Neuronal stem cell (in vitro differentiated cells): ENCODE results near the gene MBD3L4.
"Not testable (repeated sequence)": the region's sequence is repeated elsewhere in the genome, so short reads cannot be mapped to it uniquely, and the experiment has no call there.

ENCODE experiments used
- DNase-seq: peaks from one replicate; pipeline ENCODE4 v3.0.0-alpha.2; 2013; ENCODE audit warnings: low spot score
- H2AFZ ChIP-seq: one replicate; pipeline ENCODE4 v1.6.1; 2013; ENCODE audit warnings: mild to moderate bottlenecking, low read length, inconsistent platforms
- H2AK5ac ChIP-seq: 2 replicates; pipeline ENCODE4 v1.6.1; 2013; ENCODE audit warnings: low read depth, mild to moderate bottlenecking, inconsistent platforms, low read length, moderate library complexity, mixed read lengths
- H2BK120ac ChIP-seq: 2 replicates; pipeline ENCODE4 v1.6.1; 2013; ENCODE audit warnings: low read depth, mild to moderate bottlenecking, inconsistent platforms, low read length, moderate library complexity, mixed read lengths
- H2BK12ac ChIP-seq: one replicate; pipeline ENCODE4 v1.6.1; 2013; ENCODE audit warnings: low read length, inconsistent platforms
- H2BK15ac ChIP-seq: 2 replicates; pipeline ENCODE4 v1.6.1; 2013; ENCODE audit warnings: mild to moderate bottlenecking, low read length, inconsistent platforms, mixed read lengths
- H2BK5ac ChIP-seq: one replicate; pipeline ENCODE4 v1.6.1; 2013; ENCODE audit warnings: inconsistent platforms, mild to moderate bottlenecking, low read length, moderate library complexity
- H3K14ac ChIP-seq: one replicate; pipeline ENCODE4 v1.6.1; 2013; ENCODE audit warnings: low read length, inconsistent platforms
- H3K18ac ChIP-seq: 2 replicates; pipeline ENCODE4 v1.6.1; 2013; ENCODE audit warnings: low read length, inconsistent platforms
- H3K23ac ChIP-seq: 2 replicates; pipeline ENCODE4 v1.6.1; 2013; ENCODE audit warnings: low read depth, mild to moderate bottlenecking, mixed read lengths, low read length, inconsistent platforms; ENCODE audit not compliant: poor library complexity
- H3K27ac ChIP-seq: replicated peaks from 3 replicates; pipeline ENCODE4 v1.5.1; 2013; ENCODE audit warnings: low read length, inconsistent platforms
- H3K27me3 ChIP-seq, 3 experiments: 2 replicates each; pipeline ENCODE4 v1.6.1; 2013; ENCODE audit warnings: low read length in 3 of 3, mild to moderate bottlenecking in 2 of 3, inconsistent platforms in 1 of 3, low read depth in 1 of 3, mixed read lengths in 1 of 3, moderate library complexity in 1 of 3; ENCODE audit not compliant: control insufficient read depth in 3 of 3, insufficient read depth in 3 of 3
- H3K36me3 ChIP-seq, 2 donors: replicated peaks in 1 of 2; 2 replicates each; pipeline ENCODE4 v1.6.1; 2013; ENCODE audit warnings: low read length in 2 of 2; ENCODE audit not compliant: control insufficient read depth in 2 of 2, insufficient read depth in 2 of 2
- H3K4ac ChIP-seq: 2 replicates; pipeline ENCODE4 v1.6.1; 2013; ENCODE audit warnings: inconsistent platforms, mild to moderate bottlenecking, low read length, moderate library complexity
- H3K4me1 ChIP-seq, 2 donors: 1 replicate in 1 of 2; 2 replicates in 1 of 2; pipeline ENCODE4 v1.6.1; 2013; ENCODE audit warnings: low read length in 2 of 2, low read depth in 1 of 2; ENCODE audit not compliant: control insufficient read depth in 2 of 2, insufficient read depth in 1 of 2
- H3K4me2 ChIP-seq: one replicate; pipeline ENCODE4 v1.6.1; 2013; ENCODE audit warnings: mild to moderate bottlenecking, low read length, inconsistent platforms; ENCODE audit not compliant: insufficient read depth, poor library complexity, severe bottlenecking
- H3K4me3 ChIP-seq, 2 donors: 2 replicates each; pipeline ENCODE4 v1.5.1; 2013; ENCODE audit warnings: low read length in 2 of 2, mild to moderate bottlenecking in 2 of 2, inconsistent platforms in 1 of 2, moderate library complexity in 1 of 2
- H3K79me1 ChIP-seq: one replicate; pipeline ENCODE4 v1.6.1; 2013; ENCODE audit warnings: low read depth, mild to moderate bottlenecking, inconsistent platforms, low read length, moderate library complexity
- H3K9ac ChIP-seq: one replicate; pipeline ENCODE4 v1.6.1; 2013; ENCODE audit warnings: mild to moderate bottlenecking, low read depth, low read length, inconsistent platforms; ENCODE audit not compliant: poor library complexity
- H3K9me3 ChIP-seq, 2 donors: replicated peaks in 1 of 2; 2 replicates each; pipeline versions ENCODE3 to v1.6.1; 2013; ENCODE audit warnings: low read length in 2 of 2, mild to moderate bottlenecking in 2 of 2, inconsistent platforms in 1 of 2, low read depth in 1 of 2, mixed read lengths in 1 of 2, moderate library complexity in 1 of 2; ENCODE audit not compliant: control insufficient read depth in 2 of 2, insufficient read depth in 1 of 2
- H4K8ac ChIP-seq: one replicate; pipeline ENCODE4 v1.6.1; 2013; ENCODE audit warnings: low read depth, mild to moderate bottlenecking, inconsistent platforms, low read length, moderate library complexity
- H4K91ac ChIP-seq: one replicate; pipeline ENCODE4 v1.6.1; 2013; ENCODE audit warnings: low read length, low read depth, mild to moderate bottlenecking, inconsistent platforms; ENCODE audit not compliant: poor library complexity
- WGBS, 2 donors: extraction: QIAGEN DNeasy Blood & Tissue Kit; methylation state at CpG; one replicate each; pipeline ENCODE4 v1.1.7; 2013; ENCODE audit warnings: missing lambda C conversion rate in 2 of 2, mixed read lengths in 1 of 2; ENCODE audit not compliant: insufficient read length in 2 of 2, insufficient replicate concordance in 1 of 2; ENCODE audit errors: extremely low coverage in 2 of 2; 5-methylcytosine and 5-hydroxymethylcytosine counted together

Gene MBD3L4

GRCh38 chr19:7051421-7051820 lies 11.4 kb upstream of the MBD3L4 start:
- not testable (repeated sequence) for H3K4me2 ChIP-seq, DNase-seq, H3K79me1 ChIP-seq, H3K14ac ChIP-seq, H4K91ac ChIP-seq, H3K4me3 ChIP-seq, H3K27me3 ChIP-seq, H2AK5ac ChIP-seq, H2BK15ac ChIP-seq, H3K9ac ChIP-seq, H3K36me3 ChIP-seq, H3K4me1 ChIP-seq, H2BK12ac ChIP-seq, H3K9me3 ChIP-seq, H4K8ac ChIP-seq, H3K4ac ChIP-seq, H3K23ac ChIP-seq, H2BK5ac ChIP-seq, H3K27ac ChIP-seq, H2BK120ac ChIP-seq, H2AFZ ChIP-seq, H3K18ac ChIP-seq
- WGBS, 2 donors, result no CpG with 5 or more reads among the region's 5 CpGs

GRCh38 chr19:7049021-7049420 lies 9.0 kb upstream of the MBD3L4 start, which contains the start of gene MBD3L2:
MBD3L2 (plus strand) TSS chr19:7049321; CDS start chr19:7049374, 53 bp downstream.
- not testable (repeated sequence) for H3K4ac ChIP-seq, H3K9me3 ChIP-seq, DNase-seq, H3K27ac ChIP-seq, H3K18ac ChIP-seq, H3K4me2 ChIP-seq, H3K4me3 ChIP-seq, H3K36me3 ChIP-seq, H3K27me3 ChIP-seq, H3K23ac ChIP-seq, H2AK5ac ChIP-seq, H2AFZ ChIP-seq, H2BK120ac ChIP-seq, H2BK15ac ChIP-seq, H2BK5ac ChIP-seq, H3K14ac ChIP-seq, H3K9ac ChIP-seq, H2BK12ac ChIP-seq, H4K91ac ChIP-seq, H3K79me1 ChIP-seq, H4K8ac ChIP-seq, H3K4me1 ChIP-seq
- WGBS, 2 donors, result no CpG with 5 or more reads among the region's 7 CpGs

GRCh38 chr19:7041563-7041962 lies 1.6 kb upstream of the MBD3L4 start:
- no CpG with 5 or more reads among the region's 2 CpGs for WGBS, 2 donors
- H2BK5ac ChIP-seq, H3K27ac ChIP-seq, H3K4me2 ChIP-seq, H3K14ac ChIP-seq, H3K4ac ChIP-seq, H3K36me3 ChIP-seq, H2AK5ac ChIP-seq, H3K79me1 ChIP-seq, H2BK12ac ChIP-seq, H2BK15ac ChIP-seq, H3K4me1 ChIP-seq, H3K23ac ChIP-seq, H3K4me3 ChIP-seq, H4K91ac ChIP-seq, H3K9ac ChIP-seq, H3K9me3 ChIP-seq, H3K27me3 ChIP-seq, H3K18ac ChIP-seq, DNase-seq, H2BK120ac ChIP-seq, H2AFZ ChIP-seq, H4K8ac ChIP-seq: not testable (repeated sequence)

- not testable (repeated sequence) for H2BK120ac ChIP-seq, H3K4me1 ChIP-seq, H3K9ac ChIP-seq, H3K27ac ChIP-seq, H2BK5ac ChIP-seq, H3K4me3 ChIP-seq, H4K91ac ChIP-seq, H3K9me3 ChIP-seq, H3K79me1 ChIP-seq, DNase-seq, H2BK12ac ChIP-seq, H3K27me3 ChIP-seq, H3K14ac ChIP-seq, H4K8ac ChIP-seq, H3K4me2 ChIP-seq, H3K36me3 ChIP-seq, H2BK15ac ChIP-seq, H3K23ac ChIP-seq, H2AK5ac ChIP-seq, H2AFZ ChIP-seq, H3K4ac ChIP-seq, H3K18ac ChIP-seq
- WGBS, 2 donors, result no CpG with 5 or more reads among the region's 9 CpGs
These were observed 9.7 kb downstream of the MBD3L4 start, which contains the start of gene MBD3L5 for GRCh38 chr19:7030278-7030677. MBD3L5 (plus strand) TSS chr19:7030578; CDS start chr19:7030612, 34 bp downstream.
